ENCODE results near the gene OR2V2.
A peak's percentile ranks its signal among the peaks of the same experiment; 100 is the strongest.
"Not testable (repeated sequence)": the region's sequence is repeated elsewhere in the genome, so short reads cannot be mapped to it uniquely, and the experiment has no call there.

Gene OR2V2

DNA sequence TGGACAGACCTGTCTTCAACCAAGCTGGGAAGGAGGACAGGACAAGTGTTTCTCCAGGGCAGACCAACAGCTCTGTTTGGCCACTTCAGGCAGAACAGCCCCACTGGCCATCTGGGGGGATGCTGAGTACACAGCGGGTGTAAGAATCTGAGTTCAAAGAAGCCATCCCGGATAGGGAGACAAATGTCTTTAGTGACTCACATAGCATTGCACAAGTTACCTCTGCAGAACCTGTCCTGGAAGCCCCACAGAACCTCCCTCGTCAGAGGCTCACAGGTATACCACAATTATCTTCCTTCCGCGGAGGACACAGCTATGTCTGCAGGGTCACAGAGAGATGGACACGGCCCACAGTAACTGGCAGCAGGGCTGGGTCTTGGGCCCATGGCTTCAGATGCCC is 2.0 kb downstream of the OR2V2 start:
- FAIRE-seq, result no peak

DNA sequence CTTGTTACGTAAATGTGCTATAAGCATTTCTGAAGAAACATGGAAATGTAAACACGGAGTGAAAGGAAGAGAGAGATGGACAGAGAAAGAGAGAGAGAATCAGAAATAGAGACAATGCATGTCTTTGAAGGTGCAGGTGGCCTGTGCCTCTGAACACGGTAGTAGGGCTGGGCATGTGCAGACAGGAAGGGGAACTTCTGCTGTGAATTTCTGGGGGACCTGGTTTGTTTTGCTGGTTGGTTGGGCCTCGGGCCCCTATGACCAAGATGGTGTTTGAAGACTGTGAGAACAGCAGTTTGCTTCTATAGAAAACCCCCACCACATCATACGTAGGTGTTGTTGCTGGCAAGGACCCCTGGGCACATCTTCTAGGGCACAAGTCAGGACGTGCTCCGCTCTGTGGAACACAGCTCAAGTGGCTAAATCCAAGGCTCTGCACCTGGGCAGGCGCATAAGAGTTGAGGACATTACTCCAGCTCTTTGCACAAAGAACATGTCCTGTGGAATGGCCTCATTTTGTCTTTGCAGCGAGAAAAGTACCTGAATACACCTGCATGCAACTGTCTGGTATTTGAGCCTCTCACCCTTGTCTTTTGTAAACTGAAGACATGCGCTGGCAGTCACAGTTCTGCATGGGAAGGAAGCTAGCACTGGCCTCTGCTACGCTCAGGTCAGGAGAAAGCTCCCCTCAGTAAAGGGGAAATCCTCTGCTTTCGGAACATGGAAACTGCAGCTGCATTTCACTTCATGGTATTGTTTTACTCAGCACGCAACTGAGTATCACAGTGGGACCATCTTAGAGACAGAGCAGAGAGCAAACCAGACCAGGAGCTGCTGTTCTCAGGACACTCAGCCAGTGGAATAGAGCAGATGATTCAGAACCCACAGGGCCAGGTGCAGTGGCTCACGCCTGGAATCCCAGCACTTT is 2.7 kb downstream of the OR2V2 start:
- no peak for FAIRE-seq

DNA sequence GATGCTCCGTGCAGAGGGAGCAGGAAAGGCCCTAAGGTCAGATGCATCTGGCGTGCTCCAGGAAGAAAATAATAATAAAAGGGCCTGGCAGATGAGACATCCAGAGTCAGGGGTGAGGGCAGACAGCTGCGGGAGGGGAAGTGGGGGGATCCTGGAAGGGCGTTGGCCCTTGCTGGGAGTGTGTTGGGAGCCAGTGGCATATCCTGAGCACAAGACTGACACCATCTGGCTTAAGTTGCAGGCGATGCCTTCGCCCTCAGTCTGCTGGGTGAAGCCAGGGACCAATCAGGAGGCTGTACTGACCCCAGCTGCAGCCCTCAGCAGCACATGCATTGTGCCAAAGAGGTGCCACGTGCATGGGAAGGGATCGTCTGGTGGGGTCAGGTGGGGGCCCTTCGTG is 3.8 kb downstream of the OR2V2 start:
- FAIRE-seq, result no peak

DNA sequence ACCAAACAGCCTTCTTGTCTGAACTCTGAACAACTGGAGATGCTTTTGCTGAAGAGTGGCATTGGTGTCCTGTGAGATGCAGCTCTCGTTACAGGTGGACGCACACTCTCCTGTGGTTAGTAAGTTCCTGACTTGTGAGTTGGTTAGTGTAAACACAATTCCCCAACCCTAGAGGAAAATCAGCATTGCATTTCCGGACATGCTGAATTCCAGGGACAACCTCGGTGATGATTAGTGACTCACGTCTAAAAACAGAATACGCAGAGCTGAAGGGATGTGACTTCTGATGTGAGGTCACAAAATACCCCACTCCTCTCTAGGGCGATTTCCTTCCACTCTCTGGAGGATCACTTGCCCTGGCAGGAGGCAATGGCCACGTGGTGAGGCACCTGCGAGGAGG is 5.0 kb downstream of the OR2V2 start:
- no peak for FAIRE-seq

DNA sequence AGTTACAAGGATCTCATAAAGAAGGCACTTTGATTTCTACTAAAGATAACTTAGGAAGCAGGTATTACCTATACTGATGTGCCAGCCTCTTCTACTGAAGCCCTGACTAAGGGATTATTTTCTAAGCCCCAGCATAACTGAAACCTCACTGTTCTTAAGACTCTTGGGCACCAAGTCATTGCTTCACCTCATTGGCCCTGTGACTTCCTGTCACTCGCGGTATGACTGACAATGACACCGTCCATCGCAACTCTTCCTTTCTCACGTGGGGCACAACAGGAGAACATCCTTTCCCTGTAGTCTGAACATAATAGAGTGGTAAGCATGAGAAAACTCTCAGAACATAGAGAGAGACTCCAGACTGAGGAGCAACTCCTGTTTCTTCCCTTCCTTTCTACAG is 6.4 kb downstream of the OR2V2 start:
- no peak for FAIRE-seq

DNA sequence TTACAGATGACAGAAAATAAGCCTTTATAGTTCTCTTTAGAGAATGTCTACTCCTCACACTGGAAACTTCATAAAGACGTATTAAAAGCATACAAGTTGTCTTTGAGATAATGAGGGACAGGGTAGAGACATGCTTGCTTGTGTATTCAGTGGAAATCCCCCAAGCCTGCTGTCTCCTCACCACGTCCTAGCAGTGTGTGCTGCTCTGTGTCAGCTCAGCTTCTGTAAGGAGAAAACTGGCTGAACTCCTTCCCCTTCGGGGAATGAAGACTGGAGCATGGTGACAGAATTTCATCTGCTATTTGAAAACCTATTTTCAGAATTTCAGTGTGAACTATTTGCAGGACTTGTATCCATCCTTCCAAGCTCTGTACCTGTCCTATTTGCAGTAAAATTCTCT is 9.4 kb downstream of the OR2V2 start:
- no peak for FAIRE-seq

DNA sequence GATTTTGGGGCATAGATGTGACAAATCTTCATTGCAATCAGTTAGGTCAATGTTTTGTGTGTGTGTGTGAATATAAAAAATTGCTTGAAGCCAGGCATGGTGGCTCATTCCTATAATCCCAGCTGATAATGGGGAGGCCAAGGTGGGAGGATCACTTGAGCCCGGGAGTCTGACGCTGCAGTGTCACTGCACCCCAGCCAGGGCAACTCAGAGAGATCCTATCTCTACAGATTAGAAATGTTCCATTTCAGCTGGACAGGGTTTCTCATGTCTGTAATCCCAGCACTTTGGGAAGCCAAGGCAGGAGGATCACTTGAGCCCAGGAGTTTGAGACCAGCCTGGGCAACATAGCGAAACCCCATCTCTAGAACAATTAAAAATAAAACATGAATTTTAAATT is 11.5 kb downstream of the OR2V2 start:
- FAIRE-seq, result no peak

DNA sequence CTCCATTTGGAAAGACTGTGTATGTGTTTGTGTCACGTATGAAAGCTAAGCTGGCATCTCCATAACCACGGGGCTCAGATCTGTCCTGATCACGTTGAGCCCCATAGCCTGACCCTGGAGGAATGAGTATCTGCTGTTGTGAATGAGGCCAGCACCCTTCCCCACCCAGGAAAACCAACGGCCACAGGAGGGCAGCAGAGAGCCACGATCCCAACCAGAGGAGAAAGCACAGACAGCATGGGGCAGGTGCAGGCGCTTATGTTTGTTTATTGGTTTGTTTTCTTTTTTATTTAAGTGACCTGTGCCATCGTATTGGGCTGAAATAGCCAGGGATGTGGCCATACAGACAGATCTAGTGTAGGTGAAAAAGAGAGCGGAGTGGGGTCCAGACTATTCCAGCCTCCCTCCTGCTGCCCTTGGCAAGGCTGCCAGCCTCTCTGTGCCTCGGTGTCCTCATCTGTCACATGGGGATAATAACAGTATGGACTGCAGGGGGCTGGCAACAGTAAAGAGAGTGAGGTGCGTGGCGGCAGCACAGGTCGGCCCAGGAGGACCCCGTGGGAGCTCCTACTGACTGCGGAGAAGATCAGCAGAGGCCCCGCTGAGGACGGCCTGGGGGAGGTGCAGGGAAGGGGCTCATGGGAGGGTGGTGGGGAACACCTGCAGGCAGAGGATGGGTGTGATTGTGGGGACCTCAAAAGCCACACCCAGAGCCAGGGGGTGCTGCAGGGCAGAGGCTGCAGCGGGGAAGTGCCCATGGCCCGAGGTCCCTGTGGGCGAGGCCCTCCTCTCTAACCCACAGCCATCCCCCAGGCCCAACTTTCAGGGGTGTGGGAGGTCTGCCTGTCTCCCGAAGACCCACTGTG is 12.1 kb downstream of the OR2V2 start:
- FAIRE-seq, result peak; percentile 30

DNA sequence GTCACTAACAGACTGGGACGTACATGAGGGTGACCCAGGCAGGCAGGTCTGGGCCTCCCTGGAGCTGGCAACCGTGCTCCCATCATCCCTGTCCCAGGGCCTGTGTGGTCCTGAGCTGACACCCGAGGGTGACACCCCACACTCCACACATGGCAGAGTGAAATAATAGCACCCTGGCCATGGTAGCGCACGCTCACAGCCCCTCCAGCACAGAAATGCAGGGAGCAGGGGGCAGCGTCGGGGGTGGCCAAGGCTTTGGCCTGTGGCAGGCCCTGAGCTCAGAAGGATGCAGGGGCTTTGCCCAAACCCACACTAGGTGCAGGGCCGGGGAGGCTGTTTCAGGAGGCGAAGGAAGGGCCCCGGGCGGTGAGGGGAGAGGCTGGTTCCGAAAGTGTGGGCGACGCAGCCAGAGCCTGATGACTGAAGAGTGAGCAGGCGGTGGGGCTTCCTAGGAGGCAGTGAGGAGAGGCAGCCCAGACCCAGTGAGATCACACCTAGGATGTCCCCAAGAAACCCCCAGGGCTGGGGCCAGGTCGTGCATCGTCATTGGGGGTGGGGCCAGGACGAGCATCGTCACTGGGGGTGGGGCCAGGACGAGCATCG is 12.9 kb downstream of the OR2V2 start:
- FAIRE-seq, result no peak

DNA sequence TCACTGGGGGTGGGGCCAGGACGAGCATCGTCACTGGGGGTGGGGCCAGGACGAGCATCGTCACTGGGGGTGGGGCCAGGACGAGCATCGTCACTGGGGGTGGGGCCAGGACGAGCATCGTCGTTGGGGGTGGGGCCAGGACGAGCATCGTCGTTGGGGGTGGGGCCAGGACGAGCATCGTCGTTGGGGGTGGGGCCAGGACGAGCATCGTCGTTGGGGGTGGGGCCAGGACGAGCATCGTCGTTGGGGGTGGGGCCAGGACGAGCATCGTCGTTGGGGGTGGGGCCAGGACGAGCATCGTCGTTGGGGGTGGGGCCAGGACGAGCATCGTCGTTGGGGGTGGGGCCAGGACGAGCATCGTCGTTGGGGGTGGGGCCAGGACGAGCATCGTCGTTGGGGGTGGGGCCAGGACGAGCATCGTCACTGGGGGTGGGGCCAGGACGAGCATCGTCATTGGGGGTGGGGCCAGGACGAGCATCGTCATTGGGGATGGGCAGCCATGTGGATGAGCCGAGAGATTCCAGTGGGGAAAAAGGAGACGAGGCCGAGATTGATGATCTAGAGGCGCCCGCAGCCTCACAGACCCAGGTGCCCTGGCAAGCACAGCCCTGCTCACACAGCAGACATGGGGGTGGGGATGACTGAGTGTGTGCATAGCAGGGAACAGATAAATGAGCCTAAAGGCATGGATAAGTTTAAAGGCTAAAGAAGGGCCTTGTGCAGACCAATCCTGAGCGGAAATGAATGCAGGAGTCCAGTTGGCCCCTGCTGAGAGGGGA is 13.6 kb downstream of the OR2V2 start:
- FAIRE-seq, result not testable (repeated sequence)

DNA sequence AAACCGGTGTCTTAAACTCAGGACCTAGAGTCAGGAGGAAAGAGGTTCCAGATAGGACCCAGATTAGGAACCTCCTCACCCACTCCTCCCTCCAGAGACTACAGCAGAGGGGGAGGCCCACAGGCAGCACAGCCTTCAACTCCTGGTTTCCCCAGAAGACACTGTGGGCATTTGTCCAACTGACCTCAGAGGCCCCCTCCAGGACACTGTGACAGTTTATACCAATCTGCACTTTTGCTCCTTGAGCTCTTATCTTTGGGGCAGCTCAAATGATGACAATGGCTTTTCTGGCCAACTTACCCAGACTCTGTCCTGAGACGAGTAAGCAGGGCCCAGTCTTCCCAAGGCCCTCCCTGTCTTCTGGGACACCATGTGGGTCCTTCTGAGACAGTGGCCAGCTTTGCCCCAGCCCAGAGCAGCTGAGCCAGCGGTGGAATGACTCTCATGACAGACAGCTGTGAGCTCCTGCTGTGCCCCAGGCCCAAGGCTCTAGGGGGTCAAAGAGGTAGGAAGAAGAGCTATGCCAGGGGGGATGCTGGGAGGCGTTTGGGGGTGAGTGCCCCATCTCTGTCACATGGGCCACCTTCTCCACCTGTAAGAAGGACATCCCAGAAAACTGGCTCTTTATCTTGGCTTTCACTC is 14.3 kb downstream of the OR2V2 start:
- FAIRE-seq, result no peak

DNA sequence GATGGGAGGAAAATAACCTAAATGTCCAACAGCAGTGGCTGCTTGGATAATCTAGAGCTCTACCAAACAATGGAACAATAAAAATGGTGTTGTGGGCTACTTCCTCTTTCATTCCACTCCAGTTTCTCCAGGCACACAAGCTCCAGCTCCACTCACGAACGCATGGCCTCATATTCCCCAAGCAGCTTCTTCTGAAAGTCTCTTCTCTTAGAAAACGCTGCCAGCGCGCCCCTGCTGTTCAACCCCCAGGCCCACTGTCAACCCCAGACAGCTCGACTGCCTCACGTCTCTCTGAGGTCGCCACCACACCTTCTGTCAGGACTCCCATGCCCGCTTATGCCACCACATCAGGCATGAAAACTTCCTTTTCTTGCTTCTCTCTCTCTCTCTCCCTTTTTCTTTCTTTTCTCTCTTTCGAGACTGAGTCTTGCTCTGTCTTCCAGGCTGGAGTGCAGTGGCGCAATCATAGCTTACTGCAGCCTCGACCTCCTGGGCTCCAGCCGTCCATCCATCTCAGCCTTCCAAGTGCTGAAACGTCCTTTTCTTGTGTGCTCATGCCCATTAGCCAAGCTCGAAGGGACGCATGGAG is 16.2 kb downstream of the OR2V2 start:
- FAIRE-seq, result no peak

DNA sequence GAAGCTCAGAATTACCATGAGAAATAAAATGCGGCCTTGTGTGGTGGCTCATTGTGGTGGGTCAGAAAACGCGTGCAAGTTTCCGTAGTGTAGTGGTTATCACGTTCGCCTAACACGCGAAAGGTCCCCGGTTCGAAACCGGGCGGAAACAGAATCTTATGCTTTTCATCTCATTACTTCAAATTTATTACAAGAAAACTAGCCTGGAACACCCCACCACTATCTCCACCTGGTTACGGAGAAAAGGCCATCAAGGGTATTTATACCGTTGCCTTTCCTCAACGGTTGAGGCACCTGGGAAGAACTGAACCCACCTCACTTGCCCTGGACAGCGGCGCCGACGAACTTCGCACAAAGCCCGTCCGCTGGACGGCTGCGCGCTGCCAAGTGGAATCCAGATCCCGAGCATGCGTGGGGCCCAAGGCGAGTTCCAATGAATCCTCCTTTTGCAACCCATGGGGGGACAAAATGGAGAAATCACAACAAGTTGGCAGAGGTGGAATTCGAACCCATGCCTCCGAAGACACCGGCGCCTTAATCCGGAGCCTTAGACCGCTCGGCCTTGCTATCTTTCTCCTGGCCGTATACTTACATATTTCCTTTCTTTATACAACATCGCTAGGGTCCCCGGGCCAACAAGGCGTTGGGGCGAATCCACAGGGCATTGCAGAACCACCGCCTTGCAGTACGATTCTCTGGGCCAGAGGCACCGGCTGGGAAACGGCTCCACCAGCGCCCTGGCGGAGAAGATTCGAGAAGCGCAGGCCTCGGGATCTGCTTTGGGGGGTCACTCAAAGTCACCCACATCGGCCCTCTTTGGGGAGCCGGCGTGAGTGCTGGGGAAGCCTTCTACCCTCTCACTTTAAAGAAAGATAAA is 16.9 kb downstream of the OR2V2 start:
- FAIRE-seq, result peak; percentile 61

DNA sequence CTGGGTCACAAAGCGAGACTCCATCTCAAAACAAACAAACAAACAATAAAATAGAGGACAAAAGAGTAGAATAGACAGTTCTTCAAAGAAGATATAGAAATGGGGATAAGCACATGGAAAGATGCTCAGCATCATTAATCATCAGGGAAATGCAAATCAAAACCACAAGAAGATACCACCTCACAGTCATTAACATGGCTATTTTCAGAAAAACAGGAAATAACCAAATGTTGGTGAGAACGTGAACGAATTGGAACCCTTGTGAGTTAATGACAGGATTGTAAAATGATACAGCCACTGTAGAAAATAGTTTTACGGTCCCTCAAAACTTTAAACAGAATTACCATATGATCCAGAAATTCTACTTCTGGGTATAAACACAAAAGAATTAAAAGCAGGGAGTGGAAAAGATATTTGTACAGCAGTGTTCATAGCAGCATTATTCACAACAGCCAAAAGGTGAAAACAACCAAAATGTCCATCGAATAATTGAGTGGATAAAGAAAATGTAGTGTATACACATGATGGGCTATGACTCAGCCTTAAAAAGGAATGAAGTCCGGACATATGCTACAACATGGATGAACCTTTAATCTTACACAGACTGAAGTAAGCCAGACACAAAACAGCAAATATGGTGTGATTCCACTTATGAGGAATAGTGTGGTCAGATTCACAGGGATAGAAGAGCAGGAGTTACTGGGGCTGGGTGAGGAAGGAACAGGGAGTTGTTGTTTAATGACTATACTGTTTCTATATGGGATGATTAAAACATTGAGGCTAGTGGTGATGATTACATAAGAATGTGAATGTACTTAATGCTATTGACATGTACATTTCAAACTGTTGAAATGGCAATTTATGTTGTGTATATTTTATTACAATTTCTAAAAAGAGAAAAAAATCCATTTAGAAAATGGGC is 19.7 kb downstream of the OR2V2 start:
- no peak for FAIRE-seq

DNA sequence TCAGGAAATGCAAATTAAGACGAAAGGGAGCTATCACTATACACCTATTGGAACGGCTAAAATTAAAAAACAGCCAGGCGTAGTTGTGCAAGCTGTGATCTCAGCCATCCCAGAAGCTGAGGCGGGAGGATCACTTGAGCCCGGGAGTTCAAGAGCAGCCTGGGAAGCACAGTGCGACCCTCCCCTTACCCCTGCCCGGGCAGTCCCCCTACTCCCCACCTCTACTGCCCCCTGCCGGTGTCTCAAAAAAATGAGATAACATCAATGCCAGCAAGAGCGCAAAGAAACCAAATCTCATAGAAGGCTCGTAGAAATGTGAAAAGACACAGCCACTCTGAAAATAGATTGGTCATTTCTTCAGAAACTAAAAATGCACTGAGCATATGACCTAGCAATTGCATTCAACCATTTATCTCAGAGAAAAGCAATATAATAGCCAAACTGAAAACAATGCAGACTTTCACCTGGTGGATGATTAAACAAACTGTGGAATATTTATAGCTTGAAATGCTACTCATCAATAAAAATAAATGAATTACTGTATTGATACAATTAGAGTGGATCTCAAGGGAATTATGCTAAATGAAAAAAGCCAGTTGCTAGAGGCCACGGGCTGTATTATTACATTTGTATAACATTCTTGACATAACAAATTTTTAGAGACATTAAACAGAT is 20.6 kb downstream of the OR2V2 start:
- no peak for FAIRE-seq

DNA sequence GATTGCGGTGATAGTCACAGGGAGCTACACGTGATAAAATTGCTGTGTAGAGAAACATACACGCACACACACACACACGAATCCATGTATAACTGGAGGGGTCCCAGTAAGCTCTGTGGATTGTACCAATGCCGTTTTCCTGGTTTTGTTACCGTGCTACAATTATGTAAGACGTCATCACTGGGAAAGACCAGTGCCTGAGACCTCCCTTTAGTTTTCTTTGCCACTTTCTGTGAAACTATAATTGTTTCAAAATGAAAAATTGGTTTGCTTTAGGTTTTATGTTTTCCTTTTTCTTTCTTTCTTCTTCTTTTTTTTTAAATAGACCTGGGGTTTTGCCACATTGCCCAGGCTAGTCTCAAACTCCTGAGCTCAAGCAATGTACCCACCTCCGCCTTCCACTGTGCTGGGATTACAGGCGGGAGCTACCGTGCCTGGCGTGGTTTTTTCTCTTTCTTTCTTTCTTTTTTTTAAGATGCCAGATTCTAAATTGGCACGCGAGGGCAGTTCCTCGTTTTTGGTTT is 21.3 kb downstream of the OR2V2 start:
- no peak for FAIRE-seq

DNA sequence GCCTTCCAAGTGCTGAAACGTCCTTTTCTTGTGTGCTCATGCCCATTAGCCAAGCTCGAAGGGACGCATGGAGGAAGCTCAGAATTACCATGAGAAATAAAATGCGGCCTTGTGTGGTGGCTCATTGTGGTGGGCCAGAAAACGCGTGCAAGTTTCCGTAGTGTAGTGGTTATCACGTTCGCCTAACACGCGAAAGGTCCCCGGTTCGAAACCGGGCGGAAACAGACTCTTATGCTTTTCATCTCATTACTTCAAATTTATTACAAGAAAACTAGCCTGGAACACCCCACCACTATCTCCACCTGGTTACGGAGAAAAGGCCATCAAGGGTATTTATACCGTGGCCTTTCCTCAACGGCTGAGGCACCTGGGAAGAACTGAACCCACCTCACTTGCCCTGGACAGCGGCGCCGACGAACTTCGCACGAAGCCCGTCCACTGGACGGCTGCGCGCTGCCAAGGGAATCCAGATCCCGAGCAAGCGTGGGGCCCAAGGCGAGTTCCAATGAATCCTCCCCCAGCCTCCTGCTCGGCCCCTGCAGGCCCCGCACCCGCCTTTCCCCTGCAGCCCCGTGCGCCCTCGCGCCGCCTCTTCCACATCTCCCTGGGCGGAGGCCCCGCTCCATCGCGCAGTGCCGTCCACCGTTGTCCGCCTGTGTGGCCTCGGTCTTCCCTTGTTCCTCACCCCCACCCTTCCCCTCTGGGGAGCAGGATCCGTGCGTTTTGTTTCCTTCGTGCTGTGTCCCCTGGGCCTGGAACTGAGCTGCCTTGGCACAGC is 22.3 kb downstream of the OR2V2 start:
- FAIRE-seq, result peak; percentile 70

Measured in A204.1 (cell line).